Testis (tissue), 3 donors: ENCODE data around the gene SINHCAF. TPM values are rescaled to one million over a fixed set of nuclear protein-coding genes. Genes with fewer than 3 reads are reported as not detected.

Experiments
- DNase-seq: peaks from one replicate; pipeline ENCODE4 v3.0.0-alpha.2; 2019
- H3K27ac ChIP-seq, 2 donors: fragments of 200-600 bp; sonication (generic); one replicate each; pipeline ENCODE4 v1.5.1; 2019
- H3K27me3 ChIP-seq: fragments of 200-600 bp; sonication (generic); one replicate; pipeline ENCODE4 v1.5.1; 2019
- H3K36me3 ChIP-seq: fragments of 200-600 bp; sonication (generic); one replicate; pipeline ENCODE4 v1.5.1; 2017; ENCODE audit warnings: low read depth; ENCODE audit errors: missing control alignments
- H3K4me1 ChIP-seq: fragments of 200-600 bp; sonication (generic); one replicate; pipeline ENCODE4 v1.5.1; 2019
- H3K4me3 ChIP-seq, 2 donors: fragments of 200-600 bp; sonication (generic); one replicate each; pipeline ENCODE4 v1.5.1; 2017 to 2019
- H3K9me3 ChIP-seq: fragments of 200-600 bp; sonication (generic); one replicate; pipeline ENCODE4 v1.5.1; 2017
- CTCF ChIP-seq, 3 experiments: fragments of 450-650 bp in 2 of 3; fragments of 200-600 bp in 1 of 3; sonication (generic) in 1 of 3; IDR thresholded peaks; one replicate each; pipeline ENCODE4 v1.5.1; 2016 to 2019; ENCODE audit warnings: antibody characterized with exemption in 3 of 3, mild to moderate bottlenecking in 2 of 3, moderate library complexity in 1 of 3
- POLR2A ChIP-seq: fragments of 450-650 bp; IDR thresholded peaks from one replicate; pipeline ENCODE4 v1.6.1; 2017; ENCODE audit warnings: antibody characterized with exemption, mild to moderate bottlenecking, moderate library complexity
- WGBS, 2 donors: methylation state at CpG; one replicate each; pipeline ENCODE4 v1.1.5; 2018; 5-methylcytosine and 5-hydroxymethylcytosine counted together
- intact Hi-C: fragments of 100-400 bp; cut with DNase I; formaldehyde crosslinking; loops from one replicate; pipeline ENCODE4 v1.15.1; 2023; ENCODE audit warnings: low total_unique reads
- polyA plus RNA-seq: library from polyadenylated mRNA; stranded (reverse); fragments of 350-450 nt; fragmentation: Illumina TruSeq; extraction: RNeasy Lipid Tissue Mini Kit (QIAGEN cat#74804); gene quantifications from one replicate; pipeline ENCODE4 v1.2.3, GENCODE V29; 2014; ENCODE audit warnings: low read depth, low replicate concordance; ENCODE audit not compliant: insufficient read depth
- total RNA-seq, 2 donors: library from RNA; depleted of rRNA; stranded (reverse); fragments of >200 nt; gene quantifications; one replicate each; pipeline ENCODE4 v1.2.3, GENCODE V29; 2016

Gene SINHCAF
- total and polyA plus RNA-seq, 3 donors from 2014 or later = 45.2 to 47.9 (median 46.8) TPM

DNA sequence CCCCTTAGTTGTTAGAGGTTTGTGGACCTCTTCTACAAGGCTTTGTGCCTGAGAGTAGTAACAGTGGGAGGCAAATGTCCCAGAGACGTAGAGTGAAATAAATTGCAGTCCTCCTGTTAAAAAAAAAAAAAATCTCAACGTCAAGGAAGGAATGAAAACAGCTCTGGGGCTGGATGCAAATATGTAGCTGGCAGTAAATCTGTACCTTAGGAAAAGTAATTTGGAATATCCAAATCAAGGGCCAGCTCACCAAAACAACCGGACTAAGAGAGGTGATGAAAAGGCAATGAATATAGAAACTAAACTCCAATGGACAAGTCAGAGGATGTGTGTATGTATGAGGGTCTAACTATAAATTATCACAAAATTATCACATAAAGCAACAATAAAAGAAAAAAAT is 27.0 kb downstream of the SINHCAF start:
- intact Hi-C loops = no loop called here
- WGBS, 2 donors = 67 to 74% methylated on average over 3 of the region's 3 CpGs
- TF ChIP-seq POLR2A = no peak
- TF ChIP-seq CTCF (IDR thresholded peaks at IDR 0.05) = no peak
- no peaks in the 10 kb centered on the region for H3K4me1 ChIP-seq
- H3K36me3 ChIP-seq = no peaks in the 10 kb centered on the region
- no peak overlapping the region for H3K27ac ChIP-seq
- no peak for DNase-seq
- no peaks in the 10 kb centered on the region for H3K27me3 ChIP-seq
- no peaks in the 10 kb centered on the region for H3K9me3 ChIP-seq
- H3K4me3 ChIP-seq = no peak overlapping the region

DNA sequence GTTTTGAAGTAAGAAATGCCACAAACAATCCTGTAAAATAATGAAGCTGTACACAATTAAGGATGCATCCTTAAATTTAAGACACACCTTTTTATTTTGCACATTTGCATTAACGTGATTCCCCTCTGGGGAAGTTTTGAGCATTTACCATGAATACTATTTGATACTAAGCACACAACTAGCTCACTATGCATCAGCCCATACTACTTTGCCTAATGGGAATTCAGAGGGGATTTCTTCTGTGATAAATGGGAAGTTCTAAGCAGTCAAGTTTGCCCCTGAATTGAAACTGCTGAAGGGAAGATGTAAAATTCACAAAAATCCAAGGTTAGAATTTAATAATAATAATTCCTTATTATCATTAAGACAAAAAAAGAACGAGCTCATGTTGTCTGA is 27.4 kb downstream of the SINHCAF start:
- intact Hi-C loops = no loop called here
- no peak for DNase-seq
- Histone ChIP-seq H3K4me3 (no peak overlapping the region), H3K27me3 (no peaks in the 10 kb centered on the region), H3K9me3 (no peaks in the 10 kb centered on the region), H3K36me3 (no peaks in the 10 kb centered on the region), H3K4me1 (no peaks in the 10 kb centered on the region), H3K27ac (no peak overlapping the region)
- TF ChIP-seq CTCF (IDR thresholded peaks at IDR 0.05) = no peak
- TF ChIP-seq POLR2A = no peak
- 81 to 84% methylated on average over 2 of the region's 2 CpGs for WGBS, 2 donors

- TF ChIP-seq POLR2A (no peak), CTCF (IDR thresholded peaks at IDR 0.05) (no peak)
- Histone ChIP-seq H3K4me3 (no peak overlapping the region), H3K9me3 (no peaks in the 10 kb centered on the region), H3K36me3 (no peaks in the 10 kb centered on the region), H3K27ac (no peak overlapping the region), H3K27me3 (no peaks in the 10 kb centered on the region), H3K4me1 (no peaks in the 10 kb centered on the region)
- intact Hi-C loops = no loop called here
- DNase-seq = no peak
- WGBS, 2 donors = 89 to 92% methylated on average over 13 of the region's 13 CpGs
Measured at GRCh38 chr12:31297572-31298514, 28.1 kb downstream of the SINHCAF start.

- no peak for DNase-seq
- intact Hi-C loops = no loop called here
- Histone ChIP-seq H3K27ac (no peak overlapping the region), H3K4me1 (no peaks in the 10 kb centered on the region), H3K9me3 (no peaks in the 10 kb centered on the region), H3K4me3 (no peak overlapping the region), H3K36me3 (no peaks in the 10 kb centered on the region), H3K27me3 (no peaks in the 10 kb centered on the region)
- TF ChIP-seq POLR2A = no peak
- no peak for TF ChIP-seq CTCF (IDR thresholded peaks at IDR 0.05)
- 91 to 94% methylated on average over 2 of the region's 2 CpGs for WGBS, 2 donors
Measured at GRCh38 chr12:31289441-31289840, 36.5 kb downstream of the SINHCAF start.

DNA sequence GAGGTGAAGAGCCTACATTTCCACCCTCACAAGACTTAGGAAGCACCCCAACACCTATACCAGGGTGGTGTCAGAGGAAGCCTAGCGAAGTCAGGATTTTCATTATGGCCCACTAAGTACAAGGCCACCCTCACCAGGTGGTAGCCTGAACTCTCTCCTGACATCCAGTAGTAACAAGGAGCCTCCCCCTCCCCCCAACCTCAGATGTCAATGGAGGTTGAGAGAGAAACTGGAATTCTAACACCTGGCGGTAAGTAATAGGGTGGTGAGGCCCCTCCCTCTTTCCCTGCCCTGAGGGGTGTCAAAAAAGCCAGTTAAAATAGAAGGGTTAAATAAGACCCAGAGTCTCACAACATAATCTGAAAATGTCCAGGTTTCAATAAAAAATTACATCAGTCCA is 37.6 kb downstream of the SINHCAF start:
- H3K36me3 ChIP-seq = no peaks in the 10 kb centered on the region
- no peak overlapping the region for H3K27ac ChIP-seq
- intact Hi-C loops = no loop called here
- no peak for DNase-seq
- WGBS, 2 donors = 96 to 97% methylated on average over 2 of the region's 2 CpGs
- no peaks in the 10 kb centered on the region for H3K9me3 ChIP-seq
- H3K27me3 ChIP-seq = no peaks in the 10 kb centered on the region
- TF ChIP-seq CTCF (IDR thresholded peaks at IDR 0.05) = no peak
- TF ChIP-seq POLR2A = no peak
- H3K4me1 ChIP-seq = no peaks in the 10 kb centered on the region
- no peak overlapping the region for H3K4me3 ChIP-seq
